D721Med (cell line): ENCODE measurements around the gene PANK4.
"Not testable (repeated sequence)": the region's sequence is repeated elsewhere in the genome, so short reads cannot be mapped to it uniquely, and the experiment has no call there.

Source experiments
- DNase-seq: peaks from one replicate; pipeline ENCODE4 v3.0.0; 2011; ENCODE audit warnings: low spot score; ENCODE audit not compliant: insufficient read length
- FAIRE-seq: peaks from 2 replicates; lab custom pipeline; 2011; peaks lifted over from hg19 to GRCh38; lab: Jason Lieb, UNC
- CTCF ChIP-seq: IDR thresholded peaks from 2 replicates; pipeline ENCODE4 v1.5.1; 2012; ENCODE audit warnings: mild to moderate bottlenecking, control low read depth; ENCODE audit not compliant: insufficient read depth; ENCODE audit errors: missing control alignments

PANK4 gene

GRCh38 chr1:2549367-2550029 is 23.1 kb upstream of the PANK4 start:
- not testable (repeated sequence) for FAIRE-seq, DNase-seq

DNA sequence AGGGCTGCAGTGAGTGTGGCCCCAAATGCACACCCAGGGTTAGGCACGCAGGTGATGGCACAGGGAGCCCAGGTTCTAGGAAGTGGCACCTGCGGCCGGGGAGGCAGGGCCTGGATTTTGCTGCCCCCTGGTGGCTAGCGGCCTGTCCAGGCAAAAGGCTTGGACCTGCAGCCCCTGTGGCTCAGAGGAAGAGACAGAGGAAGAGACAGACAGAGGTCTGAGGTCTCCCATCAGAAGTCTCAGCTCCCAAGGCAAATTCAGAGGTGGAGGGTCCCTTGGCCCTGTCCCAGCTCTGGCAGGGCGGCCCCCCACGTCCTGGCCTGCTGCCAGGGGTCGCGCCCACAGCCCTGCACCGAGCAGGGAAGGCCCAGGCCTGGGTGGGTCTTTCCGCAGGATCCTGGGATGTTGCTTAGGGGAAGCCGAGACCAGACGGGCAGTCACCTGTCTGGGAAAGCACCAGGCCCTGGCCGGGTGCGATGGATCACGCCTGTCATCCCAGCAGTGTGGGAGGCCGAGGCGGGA is 21.7 kb upstream of the PANK4 start:
- DNase-seq (peak; percentile 60), FAIRE-seq (no peak)
- TF ChIP-seq CTCF, result peak; percentile 92

DNA sequence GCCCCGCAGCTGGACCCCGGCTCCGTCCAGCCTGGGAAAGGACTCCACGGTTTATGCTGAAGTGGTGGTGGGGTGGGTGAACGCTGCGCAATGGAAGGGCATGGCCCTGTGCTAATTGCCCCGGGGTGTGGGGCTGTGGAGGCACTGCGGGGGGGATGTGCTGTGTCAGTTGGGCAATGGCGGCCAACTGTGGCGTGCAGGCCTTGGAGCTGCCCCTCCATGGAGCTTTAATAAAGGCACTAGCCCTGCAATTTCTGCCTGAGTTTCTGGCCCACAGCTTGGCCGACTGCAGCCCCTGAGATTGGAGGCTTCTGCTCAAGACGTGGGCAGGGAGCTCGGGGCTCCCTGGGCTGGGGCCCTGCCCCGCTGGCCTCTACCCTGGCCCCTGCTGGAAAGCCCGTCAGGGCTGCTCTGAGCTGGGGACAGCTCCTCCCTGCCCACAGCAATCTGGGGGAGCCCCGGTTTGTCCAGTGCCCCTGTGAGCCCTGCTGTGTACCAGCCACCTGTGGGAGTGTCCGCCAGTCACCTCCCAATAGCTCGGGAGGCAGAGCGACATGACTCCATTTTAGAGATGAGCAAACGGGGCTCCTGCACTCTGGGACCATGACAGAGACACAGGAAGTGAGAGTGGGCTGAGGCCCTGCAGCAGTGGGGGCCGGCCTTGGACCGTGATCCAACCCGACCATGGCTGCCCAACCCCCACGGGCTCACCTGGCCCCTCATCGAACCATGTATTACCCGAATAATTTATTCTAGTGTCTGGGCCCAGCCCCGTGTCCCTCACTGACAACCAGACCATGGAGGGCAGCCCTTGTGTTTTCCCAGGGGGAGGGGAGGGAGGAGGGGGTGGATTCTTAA is 21.0 kb upstream of the PANK4 start:
- DNase-seq, result no peak
- TF ChIP-seq CTCF, result no peak
- no peak for FAIRE-seq

DNA sequence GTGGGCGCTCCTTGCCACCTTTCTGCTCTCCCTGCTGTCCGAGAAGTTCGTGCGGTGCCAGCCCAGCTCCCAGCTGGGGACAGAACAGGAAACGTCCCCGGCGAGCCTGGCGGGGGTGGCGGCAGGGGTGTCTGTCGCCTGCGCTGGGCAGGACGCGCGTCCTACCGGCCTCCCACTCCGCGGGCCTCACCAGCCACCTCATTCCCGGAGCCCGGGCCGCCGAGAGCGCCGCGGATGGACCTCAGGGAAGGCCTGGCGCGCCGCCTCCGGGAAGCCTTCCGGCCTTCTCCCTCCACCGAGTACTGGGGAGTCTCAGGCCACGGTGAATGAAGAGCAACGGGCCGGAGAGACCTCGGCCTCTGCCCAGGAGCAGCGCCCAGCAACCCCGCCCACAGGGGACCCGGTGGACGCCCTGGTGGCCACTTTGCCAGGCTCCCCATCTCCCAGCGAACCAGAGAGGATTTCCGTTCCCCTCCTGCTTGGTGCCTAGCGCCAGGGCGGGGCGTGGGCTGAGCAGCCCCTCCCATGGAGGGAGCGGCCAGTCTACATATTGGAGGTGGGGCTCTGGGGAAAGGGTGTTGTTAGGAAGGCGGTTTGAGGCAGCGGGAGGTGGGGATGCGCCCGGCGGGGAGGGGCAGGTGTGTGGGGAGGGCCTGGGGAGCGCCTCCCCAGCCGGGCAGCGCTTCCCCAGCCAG is 20.3 kb upstream of the PANK4 start:
- FAIRE-seq (no peak), DNase-seq (peak; percentile 71)
- no peak for TF ChIP-seq CTCF

- no peak for FAIRE-seq
- DNase-seq, result peak; percentile 86
- TF ChIP-seq CTCF, result no peak
These were observed 19.5 kb upstream of the PANK4 start for GRCh38 chr1:2545754-2546514.

GRCh38 chr1:2544875-2545640 is 18.7 kb upstream of the PANK4 start:
- FAIRE-seq (no peak), DNase-seq (no peak)
- TF ChIP-seq CTCF, result no peak
